Measurements from ENCODE around the gene ACTA2.

Gene ACTA2

DNA sequence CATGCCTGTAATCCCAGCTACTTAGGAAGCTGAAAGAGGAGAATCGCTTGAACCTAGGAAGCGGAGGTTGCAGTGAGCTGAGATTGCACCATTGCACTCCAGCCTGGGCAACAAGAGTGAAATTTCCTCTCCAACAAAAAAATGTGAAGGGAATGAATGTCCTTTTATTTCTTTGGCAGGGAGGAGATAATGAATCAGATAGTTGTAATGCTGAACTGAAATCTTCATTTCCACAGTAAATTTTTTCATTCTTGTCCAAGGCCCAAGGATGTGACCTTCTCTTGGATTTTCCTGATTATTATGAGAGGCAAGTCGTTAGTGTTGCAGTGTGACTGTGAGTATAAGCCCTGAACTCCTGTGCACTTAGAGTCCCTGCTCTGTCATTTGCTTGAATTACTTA lies 59.0 kb downstream of the ACTA2 start:
- no peak for DNase-seq (ENCODE audit: low read depth, low spot score)

DNA sequence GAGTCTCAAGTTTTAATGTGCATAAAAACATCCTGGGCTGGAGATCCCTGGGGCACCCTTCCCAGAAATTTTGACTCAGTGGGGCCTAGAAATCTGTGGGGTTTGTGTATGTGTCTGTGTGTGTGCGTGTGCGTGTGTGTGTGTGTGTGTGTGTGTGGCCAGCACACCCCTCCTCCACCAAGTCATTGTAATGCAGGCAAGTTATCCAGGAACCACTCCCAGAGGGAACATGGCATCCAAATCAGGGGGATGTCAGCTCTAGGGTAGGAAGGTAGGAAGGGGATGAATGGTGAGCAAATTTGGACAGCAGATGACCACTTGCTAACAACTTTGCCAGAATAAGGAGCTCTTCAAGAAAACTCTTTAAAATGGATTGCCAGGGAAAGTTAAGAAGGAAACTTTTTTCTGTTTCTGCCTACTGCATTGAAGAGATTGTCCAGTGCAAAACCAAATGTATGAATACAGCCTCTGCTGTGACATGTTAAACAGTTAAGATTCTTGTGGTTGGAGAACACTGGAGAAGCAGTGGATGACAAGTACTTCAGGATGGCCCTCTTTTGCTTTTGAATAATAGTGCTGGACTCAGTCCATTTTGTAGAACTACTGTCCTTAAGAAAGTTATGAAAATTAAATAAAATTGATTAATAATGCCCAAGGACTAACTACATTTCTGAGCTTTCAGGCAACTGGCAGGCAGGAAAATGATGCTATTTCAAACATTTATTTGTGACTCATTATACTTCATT lies 60.2 kb downstream of the ACTA2 start:
- DNase-seq (ENCODE audit: low read depth, low spot score) = no peak

DNA sequence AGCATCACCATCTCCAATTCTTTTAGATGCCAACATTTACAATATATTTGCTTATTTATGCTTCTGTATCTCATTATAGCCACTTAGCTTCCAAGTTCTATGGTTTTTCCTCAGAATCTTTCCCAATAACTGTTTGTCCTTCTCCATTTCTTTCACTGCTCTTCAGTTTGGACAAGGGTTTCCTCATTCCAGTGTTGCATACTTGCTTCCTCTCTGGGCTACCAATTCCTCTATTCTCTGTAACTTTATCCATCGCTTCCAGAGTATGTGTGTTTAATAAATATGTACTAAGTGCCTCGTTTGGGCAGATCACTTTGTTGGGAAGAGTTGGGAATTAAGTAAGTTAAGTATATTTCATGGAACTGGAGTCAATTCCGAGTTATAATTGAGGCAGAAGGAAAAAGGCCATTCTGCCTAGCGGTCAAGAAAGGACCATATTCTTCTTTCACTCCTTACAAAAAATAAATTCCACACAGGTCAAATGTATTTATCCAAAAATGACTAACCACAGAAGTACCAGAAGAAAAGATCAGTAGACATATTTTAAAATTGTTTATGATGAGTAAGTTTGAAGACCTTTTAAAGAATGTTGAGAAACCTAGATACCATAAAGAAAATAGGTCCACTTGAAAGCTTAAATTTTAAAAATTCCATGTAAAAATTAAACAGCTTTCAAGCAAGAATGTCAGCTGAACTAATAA lies 61.7 kb downstream of the ACTA2 start:
- no peak for DNase-seq (ENCODE audit: low read depth, low spot score)

DNA sequence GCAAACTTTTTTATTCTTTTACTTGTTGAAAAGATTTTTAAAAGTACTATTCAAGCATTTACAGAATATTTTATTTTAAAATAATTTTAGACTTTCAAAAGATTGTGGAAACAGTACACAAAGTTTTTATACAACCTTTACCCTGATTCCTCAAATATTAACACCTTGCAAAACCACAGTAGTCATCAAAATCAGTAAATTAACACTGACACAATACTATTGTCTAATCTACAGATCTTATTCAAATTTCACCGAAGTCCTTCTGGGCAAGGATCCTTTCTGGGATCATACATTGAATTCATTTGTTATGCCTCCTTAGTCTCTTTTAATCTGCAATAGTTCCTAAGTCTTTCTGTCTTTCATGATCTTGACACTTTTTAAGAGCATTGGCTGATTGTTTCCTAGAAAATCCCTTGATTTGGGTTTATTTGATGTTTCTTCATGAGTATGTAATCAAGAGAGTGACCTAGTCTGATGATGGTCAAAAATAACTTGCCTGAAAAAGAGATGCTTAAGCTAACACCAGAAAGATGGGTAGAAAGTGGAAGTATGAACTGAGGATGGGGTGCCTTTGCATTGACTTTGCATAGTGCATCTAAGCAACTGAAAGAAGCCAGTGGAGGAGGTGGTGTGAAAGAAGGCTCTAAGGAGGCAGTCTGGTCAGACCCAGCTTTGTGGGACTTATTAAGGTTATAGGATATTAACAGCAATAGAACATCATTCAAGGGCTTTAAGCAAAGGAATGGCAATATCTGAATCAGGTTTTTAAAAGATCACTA lies 62.8 kb downstream of the ACTA2 start:
- no peak for DNase-seq (ENCODE audit: low read depth, low spot score)

DNA sequence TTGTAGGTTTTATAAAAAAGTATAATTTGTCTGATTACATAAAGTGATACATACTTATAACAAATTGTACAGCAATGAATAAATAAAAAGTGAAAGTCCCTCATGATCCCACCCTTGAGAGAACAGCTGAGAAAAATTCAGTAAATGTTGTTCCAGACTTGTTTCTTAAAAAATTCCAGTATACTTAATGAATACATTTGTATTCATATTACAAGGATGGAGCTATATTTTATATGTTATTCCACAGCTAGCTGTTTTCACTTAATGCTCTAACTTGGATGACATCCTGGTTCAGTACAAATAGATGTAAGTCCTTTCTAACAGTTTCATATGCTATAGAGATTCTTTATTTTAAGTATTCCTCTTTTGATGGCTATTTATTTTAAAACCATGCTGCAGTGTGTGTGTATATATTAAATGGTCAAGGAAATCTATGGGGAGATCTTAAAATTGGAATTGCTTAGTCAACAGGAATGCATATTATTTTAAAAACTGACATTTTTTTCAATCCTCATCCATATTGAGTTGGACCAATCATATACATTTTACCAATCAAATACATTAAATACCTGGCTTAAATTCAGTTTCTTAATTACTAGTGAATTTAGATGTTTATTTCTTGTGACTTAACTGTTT lies 63.6 kb downstream of the ACTA2 start:
- no peak for DNase-seq (ENCODE audit: low read depth, low spot score)

DNA sequence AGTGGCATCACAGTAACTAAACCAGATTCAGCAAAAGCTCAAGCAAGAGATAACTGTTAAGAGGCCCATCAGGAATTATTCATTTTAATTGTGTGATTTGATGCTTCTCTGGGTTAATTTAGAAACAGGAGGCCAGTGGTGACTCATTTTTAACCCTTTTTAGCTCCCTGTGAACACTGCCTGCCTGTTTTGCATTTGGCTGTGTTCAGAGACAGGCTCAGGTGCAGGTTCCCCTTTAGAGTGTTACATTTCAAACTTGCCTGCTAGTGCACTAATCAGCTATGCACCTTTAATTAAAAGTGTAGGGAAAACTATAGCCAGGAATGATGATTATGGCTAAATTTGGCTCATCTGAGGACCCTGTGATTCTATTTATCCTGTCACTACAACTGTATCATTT lies 66.0 kb downstream of the ACTA2 start:
- no peak for DNase-seq (ENCODE audit: low read depth, low spot score)

Measured in activated CD4-positive, CD25-positive, alpha-beta regulatory T cell treated with anti-CD3 and anti-CD28 coated beads, Interleukin-2, amount 50 U/mL, for 16 hours (primary cell).